Endodermal cell (in vitro differentiated cells): ENCODE measurements around the gene KCP. TPM values are rescaled to one million over a fixed set of nuclear protein-coding genes. Genes with fewer than 3 reads are reported as not detected.

ENCODE experiments used
- DNase-seq: peaks from one replicate; pipeline ENCODE4 v3.0.0-alpha.2; 2017
- H3K27ac ChIP-seq: 2 replicates; pipeline ENCODE4 v1.5.1; 2013; ENCODE audit warnings: mild to moderate bottlenecking, low read depth, low read length, moderate library complexity
- H3K27me3 ChIP-seq: 2 replicates; pipeline ENCODE4 v1.6.1; 2013; ENCODE audit warnings: mild to moderate bottlenecking, low read length, moderate library complexity; ENCODE audit not compliant: insufficient read depth, control insufficient read depth, poor library complexity, severe bottlenecking
- H3K36me3 ChIP-seq: 2 replicates; pipeline ENCODE4 v1.7.0; 2013; ENCODE audit warnings: mild to moderate bottlenecking, low read length, moderate library complexity; ENCODE audit not compliant: control insufficient read depth, insufficient read depth
- H3K4me1 ChIP-seq: one replicate; pipeline ENCODE4 v1.7.0; 2013; ENCODE audit warnings: low read length; ENCODE audit not compliant: control insufficient read depth, insufficient read depth
- H3K4me3 ChIP-seq: 2 replicates; pipeline ENCODE4 v1.5.1; 2013; ENCODE audit warnings: mild to moderate bottlenecking, low read length, moderate library complexity
- H3K9ac ChIP-seq: 2 replicates; pipeline ENCODE4 v1.6.1; 2013; ENCODE audit warnings: mild to moderate bottlenecking, low read length, moderate library complexity; ENCODE audit not compliant: poor library complexity, severe bottlenecking; ENCODE audit errors: extremely low read depth
- H3K9me3 ChIP-seq: 2 replicates; pipeline ENCODE4 v1.6.1; 2013; ENCODE audit warnings: mild to moderate bottlenecking, low read length, moderate library complexity; ENCODE audit not compliant: control insufficient read depth
- H3K27ac Mint-ChIP-seq: 2 replicates; pipeline ENCODE4 v1.8.0; 2020; ENCODE audit warnings: mixed read lengths
- H3K27me3 Mint-ChIP-seq: 2 replicates; pipeline ENCODE4 v1.8.0; 2021; ENCODE audit warnings: mild to moderate bottlenecking, mixed read lengths; ENCODE audit not compliant: insufficient read depth
- H3K36me3 Mint-ChIP-seq: 2 replicates; pipeline ENCODE4 v1.8.0; 2020; ENCODE audit warnings: low read depth, mixed read lengths
- H3K4me1 Mint-ChIP-seq: 2 replicates; pipeline ENCODE4 v1.8.0; 2020; ENCODE audit warnings: mixed read lengths
- H3K4me3 Mint-ChIP-seq: 2 replicates; pipeline ENCODE4 v1.8.0; 2020; ENCODE audit warnings: mild to moderate bottlenecking, moderate library complexity, mixed read lengths
- H3K9me3 Mint-ChIP-seq: 2 replicates; pipeline ENCODE4 v1.8.0; 2020; ENCODE audit warnings: mild to moderate bottlenecking, mixed read lengths
- CTCF ChIP-seq: fragments of 200-600 bp; sonication (generic); conservative IDR thresholded peaks from 2 replicates; pipeline ENCODE4 v1.5.0; 2021; ENCODE audit warnings: antibody characterized with exemption, mild to moderate bottlenecking
- WGBS, 2 experiments: methylation state at CpG; one replicate each; pipeline versions ENCODE4 v1.1.5 to v1.1.7; 2013; ENCODE audit warnings: missing lambda C conversion rate in 2 of 2, mixed read lengths in 1 of 2; ENCODE audit not compliant: insufficient coverage in 1 of 2, insufficient read length in 1 of 2; 5-methylcytosine and 5-hydroxymethylcytosine counted together
- total RNA-seq, 2 donors: library from RNA; stranded (reverse); fragmentation: NEBNext Ultra II Directional in 1 of 2; extraction: Animal tissue kit (Norgen Biotek cat#: 25700) in 1 of 2; gene quantifications; 2 replicates in 1 of 2; 3 replicates in 1 of 2; pipeline ENCODE4 v1.2.1, GENCODE V29; 2021

KCP gene
- total RNA-seq, 2 donors from 2014 or later: 21.1 to 33.3 TPM

GRCh38 chr7:128887169-128888038 lies 23.1 kb downstream of the KCP start:
- H3K27ac Mint-ChIP-seq: no peak overlapping the region
- Histone ChIP-seq H3K27ac (no peak overlapping the region), H3K4me3 (no peak overlapping the region), H3K9me3 (no peaks in the 10 kb centered on the region), H3K9ac (no peak overlapping the region), H3K27me3 (no peaks in the 10 kb centered on the region), H3K36me3 (no peaks in the 10 kb centered on the region), H3K4me1 (no peaks in the 10 kb centered on the region)
- peaks cover 4% of the 10 kb centered on the region for H3K36me3 Mint-ChIP-seq
- no peak for TF ChIP-seq CTCF
- H3K27me3 Mint-ChIP-seq: peaks cover 9% of the 10 kb centered on the region
- DNase-seq: no peak
- peaks cover 4% of the 10 kb centered on the region for H3K4me1 Mint-ChIP-seq
- H3K4me3 Mint-ChIP-seq: no peak overlapping the region
- WGBS, 2 experiments: 91 to 100% methylated on average over 1 to 7 of the region's 7 CpGs
- H3K9me3 Mint-ChIP-seq: peaks cover 3% of the 10 kb centered on the region

DNA sequence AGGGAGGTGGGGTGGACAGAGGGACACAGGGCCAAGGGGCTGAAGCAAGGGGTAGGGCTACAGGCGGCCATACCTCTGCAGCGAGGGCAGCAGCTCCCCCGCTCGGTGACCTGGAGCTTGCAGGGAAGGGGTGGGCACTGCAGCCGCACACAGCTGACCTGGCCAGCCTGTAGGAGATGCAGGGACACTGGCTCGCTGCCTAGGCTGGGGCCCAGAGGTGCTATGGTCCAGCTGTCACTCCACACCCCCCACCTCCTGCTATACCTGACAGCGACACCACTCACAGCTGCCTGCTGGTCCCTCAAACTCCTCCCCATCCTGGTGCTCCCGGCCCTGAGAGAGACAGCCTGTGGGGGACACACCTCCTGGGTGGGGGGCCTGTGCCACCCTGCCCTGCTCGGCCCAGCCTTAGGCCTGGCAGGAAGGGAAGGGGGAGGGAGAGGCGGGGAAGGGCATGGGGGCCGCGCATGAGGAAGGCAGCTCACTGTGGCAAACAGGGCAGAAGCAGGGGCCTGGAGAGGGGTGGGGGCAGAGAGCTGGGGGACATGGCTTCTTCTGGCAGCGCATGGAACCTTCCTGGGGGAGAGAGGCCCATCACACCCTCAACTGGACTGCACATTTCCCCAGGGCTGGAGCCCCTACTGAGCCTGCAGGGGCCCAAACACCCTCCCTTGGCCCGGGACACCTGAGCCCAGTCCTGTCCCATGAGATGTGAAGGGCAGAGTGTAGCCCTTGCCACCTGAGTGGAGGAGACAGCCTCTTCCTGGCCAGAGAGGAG lies 23.9 kb downstream of the KCP start:
- Mint-ChIP-seq H3K9me3 (peaks cover 3% of the 10 kb centered on the region), H3K36me3 (peaks cover 1% of the 10 kb centered on the region), H3K4me1 (peaks cover 4% of the 10 kb centered on the region), H3K27ac (no peak overlapping the region), H3K4me3 (no peak overlapping the region), H3K27me3 (peaks cover 5% of the 10 kb centered on the region)
- DNase-seq: no peak
- 89 to 97% methylated on average over 6 to 14 of the region's 14 CpGs for WGBS, 2 experiments
- Histone ChIP-seq H3K9me3 (no peaks in the 10 kb centered on the region), H3K27ac (no peak overlapping the region), H3K4me1 (no peaks in the 10 kb centered on the region), H3K4me3 (no peak overlapping the region), H3K9ac (no peak overlapping the region), H3K27me3 (no peaks in the 10 kb centered on the region), H3K36me3 (no peaks in the 10 kb centered on the region)
- no peak for TF ChIP-seq CTCF

- Histone ChIP-seq H3K27ac (no peak overlapping the region), H3K9me3 (no peaks in the 10 kb centered on the region), H3K9ac (no peak overlapping the region), H3K4me1 (no peaks in the 10 kb centered on the region), H3K4me3 (no peak overlapping the region), H3K27me3 (no peaks in the 10 kb centered on the region), H3K36me3 (no peaks in the 10 kb centered on the region)
- 93 to 94% methylated on average over 7 to 10 of the region's 10 CpGs for WGBS, 2 experiments
- Mint-ChIP-seq H3K9me3 (peaks cover 3% of the 10 kb centered on the region), H3K36me3 (peaks cover 1% of the 10 kb centered on the region), H3K4me3 (no peak overlapping the region), H3K4me1 (peaks cover 4% of the 10 kb centered on the region), H3K27ac (no peak overlapping the region), H3K27me3 (peaks cover 2% of the 10 kb centered on the region)
- no peak for TF ChIP-seq CTCF
- DNase-seq: no peak
Measured at GRCh38 chr7:128885370-128886187, 24.9 kb downstream of the KCP start.
